T-helper 2 cell (primary cell): ENCODE results near the gene RECQL.
"Not testable (repeated sequence)": the region's sequence is repeated elsewhere in the genome, so short reads cannot be mapped to it uniquely, and the experiment has no call there.

ENCODE experiments used
- DNase-seq, 5 experiments: peaks; one replicate each; pipeline versions ENCODE4 v3.0.0 to v3.0.0-alpha.2; 2012 to 2022

RECQL gene

GRCh38 chr12:21500786-21501257 lies 613 bp downstream of the RECQL start:
- no peak for DNase-seq

GRCh38 chr12:21499765-21500164 lies 1.7 kb downstream of the RECQL start:
- no peak for DNase-seq

GRCh38 chr12:21485998-21486397 lies 15.4 kb downstream of the RECQL start:
- DNase-seq: no peak

DNA sequence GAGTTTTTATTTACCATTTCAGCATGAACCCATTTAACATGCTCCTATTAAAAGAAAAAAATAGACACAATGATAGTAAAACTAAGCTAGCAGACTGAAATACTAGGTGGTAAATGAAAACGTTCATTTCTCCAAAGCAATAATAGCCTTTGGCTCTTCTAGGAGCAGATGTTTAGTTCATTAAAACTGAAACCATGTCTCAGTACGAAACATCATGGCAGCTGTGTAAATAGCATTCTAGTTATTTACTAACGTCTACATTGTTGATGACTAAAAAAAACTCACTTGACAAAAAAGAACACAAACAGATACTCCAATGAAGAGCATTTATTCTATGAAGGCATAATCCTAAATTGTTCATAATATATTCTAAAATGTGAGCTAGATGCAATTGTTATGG lies 17.9 kb downstream of the RECQL start:
- no peak for DNase-seq

DNA sequence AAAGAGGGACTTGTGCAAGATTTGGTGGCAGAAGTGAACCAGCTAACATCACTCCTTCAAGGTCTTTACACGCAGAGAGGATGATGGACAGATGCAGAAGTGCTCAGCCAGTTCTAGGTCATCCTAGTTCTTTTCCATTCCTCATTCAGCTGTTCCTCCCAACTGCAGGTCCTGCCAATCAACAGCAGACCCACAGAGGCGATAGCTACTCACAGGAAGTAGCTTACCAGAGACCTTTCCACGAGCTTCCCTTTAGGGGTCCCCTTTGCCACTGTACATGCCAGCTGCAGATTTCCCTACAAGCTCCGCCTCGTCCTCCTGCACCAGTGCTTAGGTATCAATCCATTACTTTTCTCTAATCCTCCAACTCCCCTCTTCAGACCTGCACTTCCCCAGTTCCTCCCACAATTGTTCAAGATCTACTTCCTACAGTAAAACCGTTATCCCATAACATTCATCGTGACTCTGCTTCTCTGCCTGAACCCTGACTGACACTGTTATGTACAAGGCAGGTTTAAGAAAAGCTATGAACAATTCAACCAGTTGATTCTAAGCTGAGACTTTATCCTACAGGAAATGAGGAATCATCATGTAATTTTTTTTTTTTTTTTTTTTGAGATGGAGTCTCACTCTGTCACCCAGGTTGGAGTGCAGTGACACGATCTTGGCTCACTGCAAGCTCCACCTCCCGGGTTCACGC lies 22.5 kb downstream of the RECQL start:
- DNase-seq: no peak

GRCh38 chr12:21476949-21477348 lies 24.5 kb downstream of the RECQL start:
- DNase-seq: no peak

DNA sequence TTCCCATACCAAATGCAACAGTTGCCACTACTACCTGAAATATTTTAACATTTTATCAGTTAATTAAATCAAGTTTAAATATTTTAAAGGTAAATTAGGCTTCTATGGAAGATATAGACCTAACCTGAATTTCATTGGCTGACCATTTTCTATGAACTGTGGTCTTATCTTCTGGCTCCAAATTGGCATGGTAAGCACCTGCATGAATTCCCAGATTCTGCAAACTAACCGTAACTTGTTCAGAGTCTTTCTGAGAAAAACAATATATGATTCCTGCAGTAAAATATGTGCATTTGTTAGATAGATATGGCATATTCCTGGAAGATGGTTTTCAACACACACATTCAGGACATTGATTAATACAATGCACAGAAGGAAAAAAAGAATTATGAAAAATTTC lies 25.9 kb downstream of the RECQL start:
- no peak for DNase-seq

- no peak for DNase-seq
Measured at GRCh38 chr12:21472197-21472823, 29.1 kb downstream of the RECQL start.

GRCh38 chr12:21471294-21471693 lies 30.1 kb downstream of the RECQL start:
- DNase-seq: no peak

DNA sequence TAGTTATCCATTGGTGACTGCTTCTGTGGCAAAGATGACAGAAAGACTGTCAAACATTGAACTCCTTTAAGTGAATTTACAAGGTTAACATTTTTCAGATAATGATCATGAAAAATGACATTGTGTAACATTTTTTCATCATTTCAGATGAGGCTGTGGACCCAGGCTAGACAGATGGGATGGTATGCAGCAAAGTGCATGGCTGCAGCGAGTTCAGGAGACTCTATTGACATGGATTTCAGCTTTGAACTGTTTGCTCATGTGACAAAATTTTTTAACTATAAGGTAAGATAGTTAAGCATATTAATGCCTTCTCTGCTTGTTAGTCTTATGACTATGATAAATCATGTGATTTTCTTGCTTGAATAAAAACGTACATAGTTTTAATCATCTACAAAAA lies 34.1 kb downstream of the RECQL start:
- DNase-seq: not testable (repeated sequence)

GRCh38 chr12:21459474-21459873 lies 42.0 kb downstream of the RECQL start:
- DNase-seq: no peak

DNA sequence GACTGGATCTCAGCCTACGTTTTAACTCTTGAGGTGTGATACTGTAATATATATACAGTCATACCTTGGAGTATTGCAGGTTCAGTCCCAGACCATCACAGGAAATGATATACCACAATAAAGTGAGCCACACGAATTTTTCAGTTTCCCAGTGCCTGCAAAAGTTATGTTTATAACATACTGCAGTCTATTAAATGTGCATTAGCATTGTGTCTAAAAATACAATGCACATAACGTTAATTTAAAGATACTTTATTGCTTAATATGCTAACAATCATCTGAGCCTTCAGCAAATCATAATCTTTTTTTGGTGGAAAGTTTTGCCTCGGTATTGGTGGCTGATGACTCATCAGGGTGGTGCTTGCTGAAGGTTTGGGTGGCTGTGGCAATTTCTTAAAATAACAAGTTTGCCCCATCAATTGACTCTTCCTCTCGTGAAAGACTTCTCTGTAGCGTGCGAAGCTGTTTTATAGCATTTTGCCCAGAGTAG lies 45.1 kb downstream of the RECQL start:
- DNase-seq: peak in 3 of 5 experiments; percentile 8 to 93 (median 41)

DNA sequence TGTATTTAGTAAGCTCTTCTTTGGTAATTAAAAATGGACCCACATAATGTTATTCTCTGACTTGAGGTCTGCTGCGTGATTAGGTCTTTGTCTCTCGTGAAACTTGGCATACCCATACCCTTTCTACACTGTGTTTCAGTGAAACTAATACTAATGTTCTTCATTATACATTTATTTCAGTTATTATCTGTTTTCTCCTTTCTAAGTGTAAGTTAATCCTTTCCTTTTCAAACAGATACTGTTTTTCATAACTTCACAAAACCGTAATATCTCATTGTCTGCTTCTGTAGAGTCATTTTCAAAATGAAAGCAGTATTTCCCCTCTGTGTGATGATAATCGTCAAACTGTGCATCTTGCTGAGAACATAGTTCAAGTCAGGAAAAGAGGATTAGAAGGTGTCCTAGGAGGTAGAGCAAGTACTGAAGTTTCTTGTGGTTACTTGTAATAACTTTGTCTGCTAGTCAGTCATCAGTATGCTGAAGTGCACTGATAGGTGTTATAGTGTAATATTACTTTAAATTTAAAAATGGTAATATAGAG lies 48.1 kb downstream of the RECQL start:
- DNase-seq: peak in 1 of 5 experiments; percentile 88

GRCh38 chr12:21451529-21451928 lies 49.9 kb downstream of the RECQL start:
- DNase-seq: no peak

GRCh38 chr12:21444193-21445146 lies 57.0 kb downstream of the RECQL start:
- no peak for DNase-seq

- no peak for DNase-seq
Measured at GRCh38 chr12:21439347-21439746, 62.1 kb downstream of the RECQL start.

- DNase-seq: peak in 1 of 5 experiments; percentile 25
Measured at GRCh38 chr12:21438643-21439042, 62.8 kb downstream of the RECQL start.

- no peak for DNase-seq
Measured at GRCh38 chr12:21434699-21435098, 66.7 kb downstream of the RECQL start.

GRCh38 chr12:21433525-21433924 lies 67.9 kb downstream of the RECQL start:
- DNase-seq: no peak

- no peak for DNase-seq
Measured at GRCh38 chr12:21429994-21430393, 71.4 kb downstream of the RECQL start.

GRCh38 chr12:21428241-21428640 lies 73.2 kb downstream of the RECQL start:
- no peak for DNase-seq

GRCh38 chr12:21419009-21419699 lies 82.3 kb downstream of the RECQL start:
- DNase-seq: not testable (repeated sequence)
